HL-60 (cell line): Measurements from ENCODE around the gene SLC9A1.

Experiments used
- CTCF ChIP-seq: IDR thresholded peaks from one replicate; pipeline ENCODE4 v1.5.1; 2011; ENCODE audit warnings: low read length, control low read depth, inconsistent platforms; ENCODE audit not compliant: insufficient read depth
- GABPA ChIP-seq: IDR thresholded peaks from 2 replicates; pipeline ENCODE4 v1.6.1; 2012; ENCODE audit warnings: low read depth

- TF ChIP-seq CTCF (no peak), GABPA (no peak)
Observed at GRCh38 chr1:27074175-27074780, 80.6 kb downstream of the SLC9A1 start.
